K562 (cell line): ENCODE results near the gene TRAPPC12.

Experiments
- CTCF ChIP-seq, 3 experiments: IDR thresholded peaks in 2 of 3; conservative IDR thresholded peaks in 1 of 3; 2 replicates each; pipeline ENCODE4 v1.5.1; 2011 to 2012; ENCODE audit warnings: low read length in 3 of 3, mild to moderate bottlenecking in 3 of 3, control low read depth in 2 of 3, improper control_type of control experiment in 1 of 3, inconsistent platforms in 1 of 3, low read depth in 1 of 3, mixed read lengths in 1 of 3, moderate library complexity in 1 of 3; ENCODE audit not compliant: insufficient read depth in 2 of 3
- MLLT1 ChIP-seq, 2 experiments: fragments of 450-650 bp; IDR thresholded peaks; 2 replicates each; pipeline ENCODE4 v1.6.1; 2016
- MXI1 ChIP-seq: IDR thresholded peaks from 2 replicates; pipeline ENCODE4 v1.6.1; 2011; ENCODE audit warnings: low read depth, mild to moderate bottlenecking, improper control_type of control experiment, low read length
- NBN ChIP-seq: fragments of 450-650 bp; IDR thresholded peaks from 2 replicates; pipeline ENCODE4 v1.6.1; 2016; ENCODE audit warnings: low read depth, mild to moderate bottlenecking
- NR1H2 ChIP-seq: sonication (generic); formaldehyde crosslinking; IDR thresholded peaks from 2 replicates; pipeline ENCODE4 v1.4.0; 2020; ENCODE audit warnings: mild to moderate bottlenecking, missing genetic modification reagents
- NRF1 ChIP-seq, 2 experiments: fragments of 450-650 bp; IDR thresholded peaks in 1 of 2; conservative IDR thresholded peaks in 1 of 2; 2 replicates each; pipeline ENCODE4 v1.6.1; 2014; ENCODE audit warnings: mild to moderate bottlenecking in 2 of 2
- PHF8 ChIP-seq: fragments of 200-600 bp; sonication (generic); IDR thresholded peaks from 2 replicates; pipeline ENCODE4 v1.6.1; 2012; ENCODE audit warnings: mixed run types, mild to moderate bottlenecking, inconsistent platforms, low read length, moderate library complexity, borderline replicate concordance
- POLR2A ChIP-seq: fragments of 450-650 bp; conservative IDR thresholded peaks from 2 replicates; pipeline ENCODE4 v1.6.1; 2016
- TBP ChIP-seq: optimal IDR thresholded peaks from 2 replicates; pipeline ENCODE3; 2011; ENCODE audit warnings: low read depth, low read length, improper control_type of control experiment
- TCF7 ChIP-seq: sonication (generic); IDR thresholded peaks from 2 replicates; pipeline ENCODE4 v1.6.1; 2016; ENCODE audit warnings: antibody characterized with exemption, borderline replicate concordance
- ZNF311 ChIP-seq: fragments of 250-450 bp; sonication (Bioruptor Pico); IDR thresholded peaks from 2 replicates; pipeline ENCODE4 v1.4.0; 2020; ENCODE audit warnings: mild to moderate bottlenecking, moderate library complexity
- TF ChIP-seq, protein P1 (sequence below): fragments of 250-450 bp; sonication (Bioruptor Pico); IDR thresholded peaks from 2 replicates; pipeline ENCODE4 v1.4.0; 2020; ENCODE audit warnings: borderline replicate concordance
- TF ChIP-seq, protein P2 (sequence below): fragments of 450-650 bp; IDR thresholded peaks from 2 replicates; pipeline ENCODE4 v1.6.1; 2016

GRCh38 chr2:3492951-3493614, 113.6 kb downstream of the TRAPPC12 start:
- TF ChIP-seq PHF8 (no peak), ZNF311 (CRISPR knock-in tag) (no peak), CTCF (IDR thresholded peaks at IDR 0.05 in 2 of 3, conservative IDR thresholded peaks at IDR 0.05 in 1 of 3; ENCODE audit: insufficient read depth in 2 of 3, low read depth in 1 of 3, low read length in 3 of 3) (no peak), TBP (no peak), NRF1 (conservative IDR thresholded peaks at IDR 0.05 in 1 of 2, IDR thresholded peaks at IDR 0.05 in 1 of 2) (no peak), POLR2A (no peak), MLLT1 (IDR thresholded peaks at IDR 0.05) (no peak), NBN (no peak), MXI1 (no peak), TCF7 (no peak), NR1H2 (CRISPR knock-in tag) (no peak)
- TF ChIP-seq, protein P1, sequence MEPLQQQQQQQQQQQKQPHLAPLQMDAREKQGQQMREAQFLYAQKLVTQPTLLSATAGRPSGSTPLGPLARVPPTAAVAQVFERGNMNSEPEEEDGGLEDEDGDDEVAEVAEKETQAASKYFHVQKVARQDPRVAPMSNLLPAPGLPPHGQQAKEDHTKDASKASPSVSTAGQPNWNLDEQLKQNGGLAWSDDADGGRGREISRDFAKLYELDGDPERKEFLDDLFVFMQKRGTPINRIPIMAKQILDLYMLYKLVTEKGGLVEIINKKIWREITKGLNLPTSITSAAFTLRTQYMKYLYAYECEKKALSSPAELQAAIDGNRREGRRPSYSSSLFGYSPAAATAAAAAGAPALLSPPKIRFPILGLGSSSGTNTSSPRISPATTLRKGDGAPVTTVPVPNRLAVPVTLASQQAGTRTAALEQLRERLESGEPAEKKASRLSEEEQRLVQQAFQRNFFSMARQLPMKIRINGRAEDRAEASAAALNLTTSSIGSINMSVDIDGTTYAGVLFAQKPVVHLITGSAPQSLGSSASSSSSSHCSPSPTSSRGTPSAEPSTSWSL (CRISPR knock-in tag): no peak
- TF ChIP-seq, protein P2, sequence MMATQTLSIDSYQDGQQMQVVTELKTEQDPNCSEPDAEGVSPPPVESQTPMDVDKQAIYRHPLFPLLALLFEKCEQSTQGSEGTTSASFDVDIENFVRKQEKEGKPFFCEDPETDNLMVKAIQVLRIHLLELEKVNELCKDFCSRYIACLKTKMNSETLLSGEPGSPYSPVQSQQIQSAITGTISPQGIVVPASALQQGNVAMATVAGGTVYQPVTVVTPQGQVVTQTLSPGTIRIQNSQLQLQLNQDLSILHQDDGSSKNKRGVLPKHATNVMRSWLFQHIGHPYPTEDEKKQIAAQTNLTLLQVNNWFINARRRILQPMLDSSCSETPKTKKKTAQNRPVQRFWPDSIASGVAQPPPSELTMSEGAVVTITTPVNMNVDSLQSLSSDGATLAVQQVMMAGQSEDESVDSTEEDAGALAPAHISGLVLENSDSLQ: no peak
